ENCODE measurements around the gene VIPAS39.

VIPAS39 gene

DNA sequence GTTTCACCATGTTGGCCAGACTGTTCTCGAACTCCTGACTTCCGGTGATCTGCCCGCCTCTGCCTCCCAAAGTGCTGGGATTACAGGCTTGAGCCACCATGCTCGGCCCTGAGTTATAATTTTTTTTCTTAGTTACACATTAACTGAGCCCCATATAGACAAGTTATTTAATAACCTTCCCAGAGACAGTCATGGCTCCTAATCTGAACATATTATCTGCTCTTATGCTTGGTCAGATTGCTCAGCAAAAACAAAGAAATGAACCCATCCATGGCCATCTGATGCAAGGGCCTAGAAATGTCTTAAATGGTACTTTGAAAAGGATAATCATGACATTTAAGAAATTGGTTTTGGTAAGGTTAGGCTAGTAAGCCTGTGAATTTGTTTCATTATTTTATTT, 67.2 kb downstream of the VIPAS39 start:
- no peak for DNase-seq

DNA sequence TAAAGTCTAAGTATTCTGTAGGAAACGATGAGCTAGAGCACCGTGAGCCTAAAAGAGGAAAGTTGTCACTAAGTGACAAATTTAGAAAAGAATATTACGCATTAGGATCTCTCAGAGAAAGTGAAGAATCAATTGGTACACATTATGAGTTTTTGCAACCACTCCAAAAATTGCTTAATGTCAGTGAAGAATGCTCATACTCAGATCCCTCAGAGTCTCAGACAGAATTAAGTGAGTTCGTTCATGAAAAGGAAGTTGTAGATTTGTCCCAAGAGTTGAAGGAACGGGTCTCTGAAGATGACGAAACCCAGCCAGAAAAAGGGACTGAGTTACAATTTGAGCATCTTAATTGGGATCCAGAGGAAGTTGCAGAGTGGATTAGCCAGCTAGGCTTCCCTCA, 78.7 kb downstream of the VIPAS39 start:
- no peak for DNase-seq

DNA sequence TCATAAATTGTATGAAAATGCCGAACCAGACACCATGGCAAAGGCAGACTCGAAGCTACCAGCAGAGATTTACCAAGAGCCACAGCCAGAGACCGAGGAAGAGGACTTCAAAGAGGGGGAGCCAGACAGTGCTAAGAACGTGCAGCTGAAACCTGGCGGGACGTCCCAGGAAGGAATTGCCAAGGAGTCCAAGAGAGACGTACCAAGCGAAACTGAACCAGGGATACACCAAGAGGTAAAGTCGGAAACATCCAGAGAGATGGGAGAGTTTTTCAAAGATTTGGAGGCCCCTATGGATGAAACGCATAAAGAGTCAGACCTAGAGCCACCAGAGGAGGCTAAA, 79.9 kb downstream of the VIPAS39 start:
- DNase-seq = no peak

DNA sequence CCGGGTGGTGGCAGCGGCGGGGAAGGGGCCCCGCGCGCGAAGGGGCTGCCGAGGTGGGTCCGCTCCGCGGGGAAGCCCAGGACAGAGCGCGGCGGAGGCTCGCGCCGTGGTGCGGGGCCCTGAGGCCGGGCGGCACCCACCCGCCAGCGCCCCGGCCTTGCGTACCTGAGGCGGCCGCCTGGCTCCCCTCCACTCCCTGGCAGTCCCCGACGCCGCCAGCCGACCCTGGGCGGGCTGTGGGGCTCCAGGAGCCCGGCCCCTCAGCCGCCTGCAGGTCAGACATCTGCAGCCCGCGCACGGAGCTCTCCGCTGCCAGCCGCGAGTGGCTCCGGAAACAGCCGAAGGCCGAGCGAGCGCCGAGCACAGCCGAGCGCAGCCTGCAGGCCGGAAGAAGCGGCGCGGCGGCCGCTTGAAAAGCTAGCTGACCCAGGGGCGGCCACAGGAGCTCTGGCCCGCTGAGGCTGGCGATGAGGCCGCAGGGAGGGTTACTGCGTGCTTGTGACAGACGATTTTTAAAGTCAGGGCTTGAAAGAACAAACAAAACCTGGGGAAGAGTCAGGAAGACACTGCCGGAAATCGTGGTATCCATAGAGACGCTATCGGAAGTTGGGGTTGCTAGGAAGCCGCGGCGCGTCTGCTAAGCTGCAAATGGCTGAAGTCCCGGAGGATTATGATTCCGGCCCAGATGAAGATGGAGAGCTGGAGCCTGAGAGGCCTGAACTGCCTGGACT, 80.5 kb downstream of the VIPAS39 start, which contains the start of the genes SAMD15 and TMED8:
Gene SAMD15, plus strand, starts transcription at position 609 of the 731 bp plus-strand sequence. Its CDS starts 40 bp downstream, at position 649.
Gene TMED8, minus strand, starts transcription at position 324 of the 731 bp plus-strand sequence. Its CDS starts 41 bp downstream, at position 283.
- peak; percentile 62 to 74 (median 69) for DNase-seq

Measured in activated CD4-positive, CD25-positive, alpha-beta regulatory T cell (primary cell).